ENCODE measurements around the gene SLC25A45.
"Not testable (repeated sequence)": the region's sequence is repeated elsewhere in the genome, so short reads cannot be mapped to it uniquely, and the experiment has no call there.

SLC25A45 gene

DNA sequence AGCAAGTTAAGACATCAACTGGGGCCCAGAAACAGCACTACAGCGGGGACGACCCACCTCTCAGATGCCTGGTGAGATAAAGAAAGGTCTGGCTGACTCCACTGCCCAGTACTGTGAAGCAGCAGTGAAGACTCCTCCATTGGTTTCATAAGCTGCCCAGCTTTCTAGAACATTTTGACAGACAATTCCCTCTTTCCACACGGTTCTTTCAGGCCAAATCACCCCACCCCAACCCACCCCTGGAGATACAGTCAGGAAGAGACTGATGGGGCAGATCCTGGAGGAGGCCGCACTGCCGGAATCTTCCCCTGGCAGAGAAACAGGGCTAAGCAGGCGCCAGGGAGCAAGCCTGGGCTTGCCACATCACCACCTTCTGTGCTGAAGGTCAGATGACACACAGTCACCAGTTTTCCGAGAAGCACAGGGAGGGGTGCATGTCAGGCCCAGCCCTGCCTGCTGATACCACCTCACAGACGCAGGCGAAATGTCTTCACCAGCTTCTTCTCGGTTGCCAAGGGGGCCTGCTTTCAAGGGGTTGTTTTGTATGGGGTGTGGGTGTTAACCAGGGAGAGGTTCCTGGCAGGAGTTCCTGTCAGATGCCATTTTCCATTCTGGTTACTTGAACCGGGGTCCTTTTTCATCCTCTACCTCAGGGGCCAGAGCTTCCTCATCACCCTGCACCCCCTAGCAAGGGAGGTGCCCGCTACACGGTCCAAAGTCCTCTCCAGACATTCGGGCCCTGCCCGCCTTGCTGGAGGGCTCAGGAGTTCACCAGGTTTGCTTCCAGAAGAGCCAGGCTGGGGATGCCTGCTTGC, 38.7 kb upstream of the SLC25A45 start:
- DNase-seq: peak; percentile 59

DNA sequence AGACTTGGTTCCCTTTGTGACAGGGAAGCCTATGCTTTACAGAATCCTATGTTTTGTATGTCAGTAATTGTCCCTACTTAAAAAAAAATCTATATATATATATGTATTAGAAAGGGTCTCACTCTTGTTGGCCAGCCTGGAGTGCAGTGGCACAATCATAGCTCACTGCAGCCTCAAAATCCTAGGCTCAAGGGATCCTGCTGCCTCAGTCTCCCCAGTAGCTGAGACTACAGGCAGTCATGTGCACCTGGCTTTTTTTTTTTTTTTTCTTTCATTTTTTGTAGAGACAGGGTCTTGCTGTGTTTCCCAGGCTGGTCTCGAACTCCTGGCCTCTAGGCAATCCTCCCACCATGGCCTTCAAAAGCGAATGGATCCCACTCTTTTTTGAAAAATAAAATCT, 38.1 kb upstream of the SLC25A45 start:
- no peak for DNase-seq

DNA sequence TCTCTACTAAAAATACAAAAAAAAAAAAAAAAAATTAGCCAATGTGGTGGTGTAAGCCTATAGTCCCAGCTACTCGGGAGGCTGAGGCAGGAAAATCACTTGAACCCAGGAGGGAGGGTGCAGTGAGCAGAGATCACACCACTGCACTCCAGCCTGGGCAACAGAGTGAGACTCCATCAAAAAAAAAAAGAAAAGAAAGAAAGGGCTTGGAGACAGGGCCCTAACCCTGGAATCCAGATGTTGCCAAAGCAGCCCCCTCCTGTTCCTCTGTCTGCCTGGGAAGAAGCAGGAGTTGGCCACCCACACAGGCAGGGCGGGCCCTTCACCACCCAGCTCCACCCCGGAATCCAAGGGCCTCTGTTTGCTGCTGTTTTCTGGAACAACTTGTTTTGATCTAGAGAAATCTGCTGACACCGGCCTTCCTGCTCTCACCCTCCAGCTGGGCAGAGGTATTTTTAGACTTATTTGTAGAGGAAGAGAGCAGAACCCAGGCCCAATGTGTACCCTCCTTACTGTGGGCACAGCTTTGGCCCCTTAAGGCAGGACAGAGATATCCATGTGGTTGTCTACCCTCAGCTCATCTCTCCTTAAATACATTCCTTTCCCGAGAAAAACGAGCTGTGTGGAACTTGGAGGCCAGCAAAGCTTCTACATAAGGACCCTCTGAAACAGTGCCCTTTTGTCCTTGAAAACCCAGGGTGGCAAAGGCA, 37.5 kb upstream of the SLC25A45 start:
- DNase-seq: no peak

GRCh38 chr11:65419460-65419771, 37.0 kb upstream of the SLC25A45 start:
- no peak for DNase-seq

- DNase-seq: no peak
These were observed 36.4 kb upstream of the SLC25A45 start for GRCh38 chr11:65418681-65419459.

DNA sequence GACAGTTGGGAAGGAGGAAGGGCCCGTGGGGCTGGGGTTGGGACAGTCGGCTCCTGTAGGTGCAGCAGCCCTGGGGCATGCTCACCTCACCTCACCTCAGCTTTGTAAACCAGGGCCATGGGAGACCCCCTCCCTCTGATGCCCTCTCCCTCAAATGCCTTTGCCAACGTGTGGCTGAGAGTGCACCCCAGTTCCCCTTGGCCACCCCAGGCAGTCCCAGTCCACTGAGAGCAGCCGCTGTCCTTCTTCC, 35.9 kb upstream of the SLC25A45 start:
- no peak for DNase-seq

DNA sequence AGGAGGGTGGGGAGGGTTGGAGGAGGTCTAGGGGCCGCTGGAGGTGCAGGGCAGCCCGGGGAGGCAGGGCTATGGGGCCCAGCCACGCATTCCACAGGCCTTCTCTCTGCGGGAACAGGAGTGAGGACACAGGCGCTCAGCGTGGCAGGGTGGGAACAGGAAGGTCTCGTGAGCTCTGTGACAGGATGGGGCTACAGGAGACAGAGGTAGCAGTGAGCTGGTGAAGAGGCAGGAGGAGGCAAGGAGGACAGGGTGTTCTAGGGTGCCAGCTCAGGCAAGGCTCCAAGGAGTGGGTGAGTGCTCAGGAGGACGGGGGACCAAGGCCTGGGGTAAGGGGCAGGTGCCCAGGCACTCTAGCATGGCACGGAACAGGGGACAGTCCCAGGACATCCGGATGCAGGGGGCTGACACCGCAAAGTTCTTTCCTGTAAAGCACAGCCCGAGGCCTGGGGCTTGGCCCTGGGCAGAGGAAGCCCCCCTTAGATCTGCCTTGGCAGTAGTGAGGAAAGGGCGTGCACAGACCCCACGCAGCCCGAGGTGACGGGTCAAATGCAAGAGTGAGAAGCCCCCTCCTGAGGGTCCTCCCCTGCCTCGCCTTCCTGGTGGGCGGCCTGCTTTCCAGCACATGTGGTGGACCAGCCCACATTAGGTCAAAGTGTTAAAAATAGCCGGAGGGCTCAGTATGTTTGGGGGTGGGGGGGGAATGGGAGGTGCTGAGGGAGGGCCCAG, 35.4 kb upstream of the SLC25A45 start:
- no peak for DNase-seq

DNA sequence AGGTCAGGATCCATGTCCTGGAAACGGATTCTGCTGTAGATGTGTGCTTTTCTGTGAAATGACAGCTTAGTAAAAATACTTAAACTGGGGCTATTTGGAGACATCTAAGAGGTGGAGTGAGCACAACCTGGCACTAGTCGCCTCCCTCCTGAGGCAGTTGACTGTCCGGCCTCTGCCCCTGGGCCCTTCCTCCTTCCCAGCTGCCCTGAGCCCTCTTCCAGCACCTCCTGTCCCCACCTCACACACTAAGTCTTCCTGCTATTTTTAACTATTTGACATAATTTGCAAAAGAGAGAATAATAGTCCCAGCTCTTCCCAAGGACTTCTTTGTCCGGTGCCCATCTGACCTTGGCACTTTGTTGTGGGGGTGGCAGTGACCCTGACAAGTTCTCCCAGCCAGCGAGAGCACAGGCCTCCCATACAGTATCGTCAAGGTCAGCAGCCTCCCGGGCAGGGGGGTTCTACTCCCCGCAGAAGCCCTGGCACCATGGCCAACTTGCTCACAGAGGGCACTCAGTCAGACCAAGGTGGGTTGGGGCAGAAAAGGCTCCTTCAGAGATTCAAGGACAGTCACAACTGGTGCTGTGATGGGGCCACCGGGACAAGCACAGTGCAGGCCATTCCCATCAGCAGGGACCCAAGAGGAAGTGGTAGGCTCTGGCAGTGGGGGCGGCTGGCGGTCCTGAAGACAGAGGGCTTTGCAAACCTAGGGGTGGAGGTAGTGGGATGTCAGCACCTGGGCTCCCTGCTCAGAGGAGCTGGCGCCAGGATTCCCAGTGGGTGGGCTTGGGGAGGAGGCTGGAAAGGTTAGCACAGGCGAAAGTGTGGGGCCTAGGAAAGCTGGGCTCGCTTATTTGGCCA, 34.6 kb upstream of the SLC25A45 start:
- no peak for DNase-seq

GRCh38 chr11:65416341-65416824, 33.9 kb upstream of the SLC25A45 start:
- no peak for DNase-seq

GRCh38 chr11:65415499-65416340, 33.3 kb upstream of the SLC25A45 start:
- DNase-seq: no peak

DNA sequence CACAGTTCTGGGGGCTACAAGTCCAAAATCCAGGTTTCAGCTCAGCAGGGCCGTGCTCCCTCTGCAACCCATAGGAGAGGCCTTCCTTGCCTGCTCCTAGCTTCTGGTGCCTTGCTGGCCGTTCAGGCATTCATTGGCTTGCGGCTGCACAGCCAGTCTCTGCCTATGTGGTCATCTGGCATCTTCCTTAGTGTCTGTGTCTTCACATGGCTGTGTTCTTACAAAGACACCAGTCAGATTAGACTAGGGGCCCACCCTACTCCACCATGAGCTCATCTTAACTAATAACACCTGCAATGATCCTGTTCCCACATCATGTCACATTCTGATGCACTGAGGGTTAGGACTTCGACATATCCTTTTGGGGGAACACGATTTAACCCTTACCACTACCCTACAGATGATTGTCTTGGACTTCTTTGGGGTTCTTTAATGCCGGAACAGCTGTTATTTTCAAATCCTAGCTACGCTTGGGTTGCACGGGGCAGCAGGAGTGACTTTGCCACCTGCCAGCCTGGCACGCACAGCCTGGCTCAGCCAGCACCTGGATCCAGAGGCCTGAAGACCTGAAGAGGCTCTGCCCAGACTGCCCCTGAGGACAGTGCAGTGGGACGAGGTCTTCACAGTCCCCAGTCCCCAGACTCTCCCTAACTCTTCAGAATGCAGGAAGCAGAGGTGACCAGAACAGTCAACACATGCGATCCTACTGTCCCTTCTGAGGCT, 32.5 kb upstream of the SLC25A45 start:
- DNase-seq: no peak

DNA sequence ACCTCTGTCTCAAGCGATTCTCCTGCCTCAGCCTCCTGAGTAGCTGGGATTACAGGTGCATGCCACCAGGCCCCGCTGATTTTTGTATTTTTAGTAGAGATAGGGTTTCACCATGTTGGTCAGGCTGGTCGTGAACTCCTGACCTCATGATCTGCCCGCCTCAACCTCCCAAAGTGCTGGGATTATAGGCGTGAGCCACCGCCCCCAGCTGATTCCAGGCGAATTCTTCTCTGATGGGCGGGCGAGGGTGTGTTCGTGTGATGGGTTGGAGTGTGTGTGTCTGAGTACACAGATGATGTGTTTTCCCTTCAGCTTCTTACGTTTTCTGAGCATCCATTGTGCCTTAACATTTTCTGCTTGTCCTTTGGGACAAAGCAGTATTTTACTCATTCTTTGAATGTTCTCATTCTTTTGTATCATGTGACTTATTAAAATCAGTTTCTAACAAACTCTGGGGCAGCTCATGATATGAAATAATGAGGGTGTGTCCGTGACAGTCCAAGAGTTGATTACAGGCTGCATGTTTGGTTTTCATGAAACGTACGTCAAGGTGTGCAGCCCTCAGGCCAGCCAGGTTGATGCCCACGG, 30.7 kb upstream of the SLC25A45 start:
- DNase-seq: not testable (repeated sequence)

- DNase-seq: no peak
These were observed 30.0 kb upstream of the SLC25A45 start for GRCh38 chr11:65412271-65413076.

DNA sequence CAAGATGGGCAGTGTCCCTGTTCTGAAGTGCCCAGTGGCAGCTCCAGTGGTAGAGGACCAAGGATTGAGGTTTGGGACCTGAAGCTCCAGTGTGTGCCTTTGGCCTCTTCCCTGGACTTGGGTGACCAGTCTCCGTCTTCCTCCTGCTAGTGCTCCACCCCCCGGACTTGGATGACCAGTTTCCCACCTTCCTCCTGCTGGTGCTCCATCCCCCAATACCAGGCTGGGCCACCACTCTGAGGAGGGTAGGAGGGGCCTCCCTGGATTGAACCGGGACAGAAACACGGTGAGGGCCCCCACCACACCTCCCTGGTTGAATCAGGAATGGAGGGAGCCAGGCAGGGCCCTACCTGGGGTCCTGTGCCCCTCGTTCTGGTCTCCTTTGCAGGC, 29.2 kb upstream of the SLC25A45 start:
- DNase-seq: no peak

DNA sequence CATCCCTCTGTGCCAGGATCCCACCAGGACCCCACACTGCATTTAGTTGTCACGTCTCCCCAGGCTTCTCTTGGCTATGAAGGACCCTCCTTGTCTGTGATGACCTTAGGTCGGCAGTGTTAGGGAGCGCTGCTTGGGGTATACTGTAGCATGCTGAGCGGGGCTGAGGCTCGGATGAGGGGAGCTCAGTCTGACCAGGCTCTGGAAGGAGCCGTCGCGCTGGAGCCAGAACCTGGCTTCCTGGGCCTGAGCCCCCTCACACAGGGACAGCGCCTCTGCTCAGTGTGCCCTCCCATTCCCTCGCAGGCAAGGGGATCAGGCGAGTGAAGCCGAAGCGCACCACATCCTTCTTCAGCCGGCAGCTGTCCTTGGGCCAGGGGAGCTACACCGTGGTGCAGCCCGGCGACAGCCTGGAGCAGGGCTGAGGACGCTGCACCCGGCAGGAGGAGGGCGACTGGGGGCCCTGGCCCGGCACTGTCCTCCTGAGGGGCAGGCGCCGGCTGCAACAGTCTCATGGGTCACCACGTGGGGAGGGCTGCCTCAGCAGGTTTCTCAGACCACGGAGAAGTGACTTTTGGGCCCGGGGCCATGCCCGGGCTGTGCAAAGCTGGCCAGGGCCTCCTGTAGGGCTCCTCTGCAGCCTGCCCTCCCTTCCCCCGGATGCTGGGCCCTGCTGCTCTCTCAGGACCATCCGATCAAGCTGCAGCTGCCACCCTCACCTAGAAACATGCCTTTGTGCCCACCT, 28.7 kb upstream of the SLC25A45 start:
- DNase-seq: no peak

DNA sequence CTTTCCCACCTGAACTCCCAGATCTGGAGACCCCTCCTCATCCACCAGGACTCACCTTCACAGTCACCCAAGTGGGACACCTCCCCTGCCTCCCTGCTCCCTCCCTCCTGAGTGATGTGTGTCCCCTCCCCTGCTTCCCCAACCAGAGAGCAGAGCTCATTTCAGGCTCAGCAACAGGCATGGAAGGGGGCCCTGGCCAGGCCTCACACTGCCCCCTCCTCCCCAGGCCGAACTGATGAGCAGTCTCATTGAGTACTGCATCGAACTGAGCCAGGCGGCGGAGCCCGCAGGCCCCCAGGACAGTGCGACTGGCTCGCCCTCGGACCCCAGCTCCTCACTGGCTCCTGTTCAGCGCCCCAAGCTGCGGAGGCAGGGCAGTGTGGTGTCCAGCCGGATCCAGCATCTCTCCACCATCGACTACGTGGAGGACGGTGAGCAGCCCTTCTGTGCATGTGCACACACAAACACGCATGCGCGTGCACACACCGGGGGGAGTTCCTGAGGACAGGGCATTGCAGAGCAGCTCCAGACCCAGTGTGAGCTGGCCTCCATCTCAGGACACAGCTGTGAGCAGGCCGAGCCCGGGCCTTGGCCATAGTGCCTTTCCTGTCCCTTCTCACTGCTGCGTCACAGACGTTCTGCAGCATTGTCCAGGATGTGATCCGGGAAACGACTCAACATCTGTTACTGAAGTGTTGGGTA, 22.3 kb upstream of the SLC25A45 start:
- DNase-seq: no peak

DNA sequence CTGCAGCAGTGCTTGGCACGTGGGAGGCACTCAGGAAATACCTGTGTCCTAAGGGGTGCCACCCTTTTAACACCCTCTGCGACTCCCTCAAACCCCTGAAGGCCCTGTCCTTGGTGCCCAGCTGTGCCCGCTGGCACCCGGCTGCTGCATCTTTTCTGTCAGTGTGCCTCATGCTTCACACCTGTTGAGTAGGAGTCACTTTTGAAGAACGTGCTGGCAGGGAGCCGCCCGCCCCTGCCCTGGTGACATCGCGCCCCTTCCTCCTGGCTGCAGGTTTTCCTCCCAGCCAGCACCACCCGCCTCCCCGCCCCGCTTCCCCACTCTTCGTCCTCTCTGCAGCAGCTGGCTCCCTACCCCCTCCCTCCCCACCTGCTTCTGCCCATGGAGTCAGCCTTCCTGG, 21.8 kb upstream of the SLC25A45 start:
- no peak for DNase-seq

DNA sequence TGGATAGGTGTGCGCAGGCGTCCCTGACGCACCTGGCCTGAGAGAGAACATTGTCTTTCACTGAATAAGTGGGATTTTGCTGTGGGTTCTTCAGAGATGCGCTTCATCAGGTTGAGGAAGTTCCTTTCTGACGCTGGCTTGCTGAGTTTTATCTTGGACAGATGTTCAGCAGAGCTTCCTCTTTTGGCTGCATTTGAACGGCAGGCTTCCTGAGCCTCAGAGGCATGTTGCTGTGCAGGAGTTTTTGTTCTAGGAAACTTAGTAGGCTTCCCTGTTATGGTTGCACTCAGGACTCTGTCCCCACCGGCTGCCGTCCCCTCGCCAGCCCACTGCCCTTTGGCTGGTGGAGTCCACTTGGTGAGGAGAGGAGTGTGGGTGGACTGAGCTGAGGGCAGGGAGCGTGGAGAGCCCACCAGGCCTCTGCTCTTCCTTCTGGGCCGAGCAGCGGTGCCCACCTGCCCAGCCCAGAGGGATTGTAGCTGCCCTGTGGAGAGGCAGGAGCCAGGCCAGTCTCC, 21.2 kb upstream of the SLC25A45 start:
- no peak for DNase-seq
